Loucy (cell line): ENCODE data around the gene STARD10.

Source experiments
- EZH2phosphoT487 ChIP-seq: fragments of 200-600 bp; IDR thresholded peaks from 2 replicates; pipeline ENCODE4 v1.6.1; 2018; ENCODE audit warnings: antibody characterized with exemption, mild to moderate bottlenecking, moderate library complexity, borderline replicate concordance
- TF ChIP-seq, protein P1 (sequence below): fragments of 200-600 bp; sonication (generic); conservative IDR thresholded peaks from 2 replicates; pipeline ENCODE4 v1.5.1; 2014; ENCODE audit warnings: mild to moderate bottlenecking, antibody characterized with exemption, low read length

- TF ChIP-seq, protein P1, sequence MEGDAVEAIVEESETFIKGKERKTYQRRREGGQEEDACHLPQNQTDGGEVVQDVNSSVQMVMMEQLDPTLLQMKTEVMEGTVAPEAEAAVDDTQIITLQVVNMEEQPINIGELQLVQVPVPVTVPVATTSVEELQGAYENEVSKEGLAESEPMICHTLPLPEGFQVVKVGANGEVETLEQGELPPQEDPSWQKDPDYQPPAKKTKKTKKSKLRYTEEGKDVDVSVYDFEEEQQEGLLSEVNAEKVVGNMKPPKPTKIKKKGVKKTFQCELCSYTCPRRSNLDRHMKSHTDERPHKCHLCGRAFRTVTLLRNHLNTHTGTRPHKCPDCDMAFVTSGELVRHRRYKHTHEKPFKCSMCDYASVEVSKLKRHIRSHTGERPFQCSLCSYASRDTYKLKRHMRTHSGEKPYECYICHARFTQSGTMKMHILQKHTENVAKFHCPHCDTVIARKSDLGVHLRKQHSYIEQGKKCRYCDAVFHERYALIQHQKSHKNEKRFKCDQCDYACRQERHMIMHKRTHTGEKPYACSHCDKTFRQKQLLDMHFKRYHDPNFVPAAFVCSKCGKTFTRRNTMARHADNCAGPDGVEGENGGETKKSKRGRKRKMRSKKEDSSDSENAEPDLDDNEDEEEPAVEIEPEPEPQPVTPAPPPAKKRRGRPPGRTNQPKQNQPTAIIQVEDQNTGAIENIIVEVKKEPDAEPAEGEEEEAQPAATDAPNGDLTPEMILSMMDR, result no peak
- no peak for TF ChIP-seq EZH2phosphoT487
These were observed 31.1 kb downstream of the STARD10 start for GRCh38 chr11:72762641-72763304.
